Glutamatergic neuron (in vitro differentiated cells): ENCODE results near the gene DQX1. TPM values are rescaled to one million over a fixed set of nuclear protein-coding genes. Genes with fewer than 3 reads are reported as not detected.
A peak's percentile ranks its signal among the peaks of the same experiment; 100 is the strongest.

Experiments
- DNase-seq: peaks from one replicate; pipeline ENCODE4 v3.0.0; 2022
- H3K27ac Mint-ChIP-seq: one replicate; pipeline ENCODE4 v1.8.0; 2020; ENCODE audit warnings: mild to moderate bottlenecking, mixed read lengths, inconsistent platforms; ENCODE audit not compliant: unreplicated experiment
- H3K27me3 Mint-ChIP-seq: one replicate; pipeline ENCODE4 v1.8.0; 2020; ENCODE audit warnings: mild to moderate bottlenecking, moderate library complexity, mixed read lengths, inconsistent platforms; ENCODE audit not compliant: unreplicated experiment
- H3K36me3 Mint-ChIP-seq: one replicate; pipeline ENCODE4 v1.8.0; 2020; ENCODE audit warnings: mild to moderate bottlenecking, mixed read lengths, inconsistent platforms; ENCODE audit not compliant: unreplicated experiment
- H3K4me1 Mint-ChIP-seq: one replicate; pipeline ENCODE4 v1.8.0; 2020; ENCODE audit warnings: mild to moderate bottlenecking, low read depth, mixed read lengths, inconsistent platforms; ENCODE audit not compliant: unreplicated experiment
- H3K4me3 Mint-ChIP-seq: one replicate; pipeline ENCODE4 v1.8.0; 2020; ENCODE audit warnings: mild to moderate bottlenecking, mixed read lengths, inconsistent platforms; ENCODE audit not compliant: unreplicated experiment
- H3K9me3 Mint-ChIP-seq: one replicate; pipeline ENCODE4 v1.8.0; 2020; ENCODE audit warnings: mild to moderate bottlenecking, moderate library complexity, mixed read lengths, inconsistent platforms; ENCODE audit not compliant: unreplicated experiment
- total RNA-seq: library from RNA; stranded (reverse); fragmentation: NEBNext Ultra II Directional; extraction: Animal tissue kit (Norgen Biotek cat#: 25700); gene quantifications from one replicate; pipeline ENCODE4 v1.2.1, GENCODE V29; 2021; ENCODE audit not compliant: unreplicated experiment
- TF ChIP-seq, protein P1 (sequence below): fragments of 200-600 bp; sonication (generic); IDR thresholded peaks from one replicate; pipeline ENCODE4 v1.5.0; 2021; ENCODE audit not compliant: partially characterized antibody, unreplicated experiment

DQX1 gene
- total RNA-seq, 1 donor from 2014 or later, result 0.91 TPM

DNA sequence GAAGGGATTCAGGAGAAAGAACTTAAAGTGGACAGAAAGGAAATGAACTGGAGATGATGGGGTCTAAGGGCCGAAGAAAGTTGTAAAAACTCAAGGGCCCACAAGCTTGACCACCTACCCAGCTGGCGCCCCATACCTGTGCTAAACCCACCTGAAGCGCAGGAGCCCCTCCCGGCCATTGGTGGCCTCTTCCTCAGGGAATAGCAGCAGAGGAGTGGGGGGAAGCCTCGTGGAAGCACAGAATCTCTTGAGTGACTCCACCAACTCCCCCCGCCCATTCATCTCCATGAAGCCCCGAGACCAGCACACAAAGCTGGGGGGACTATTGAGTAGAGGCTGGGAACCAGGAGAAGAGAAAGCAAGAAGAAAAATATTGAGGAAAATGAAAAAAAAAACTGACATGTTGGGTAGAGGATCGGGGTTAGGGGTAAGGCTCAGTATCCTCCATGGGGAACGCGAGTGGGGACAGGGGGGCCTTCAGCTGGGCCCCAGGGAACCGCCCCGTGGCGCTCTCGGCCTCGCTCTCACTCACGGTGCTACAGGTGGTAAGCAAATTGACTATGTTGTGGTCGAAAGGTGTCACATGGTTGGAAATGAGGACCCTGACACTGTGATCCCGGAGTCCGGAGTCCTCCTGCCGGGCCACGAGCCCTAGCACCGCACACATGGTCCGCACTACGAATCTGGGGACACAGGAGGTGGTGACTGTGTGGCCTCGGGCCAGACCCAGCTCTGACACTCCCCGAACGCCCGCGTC is 2.7 kb upstream of the DQX1 start:
- DNase-seq, result no peak

DNA sequence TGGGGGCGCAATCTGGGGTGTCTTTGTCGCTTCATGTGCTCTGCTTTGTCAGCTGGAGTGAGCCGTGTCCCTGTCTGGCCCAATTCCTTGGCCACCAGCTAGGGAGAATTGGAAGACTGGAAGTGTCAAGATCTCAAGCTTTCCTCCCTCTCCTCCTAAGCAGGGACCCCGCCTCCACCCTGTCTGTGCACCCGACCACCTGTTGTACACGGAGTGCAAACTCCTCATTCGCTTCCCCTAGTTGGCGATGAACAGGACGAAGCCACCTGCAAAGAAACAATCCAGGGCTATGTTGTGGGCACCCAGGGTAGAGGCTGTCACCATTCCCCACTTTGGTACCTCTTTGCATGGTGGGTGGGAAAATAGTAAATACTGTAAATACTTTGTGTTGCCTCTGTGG is 1.7 kb upstream of the DQX1 start:
- Mint-ChIP-seq H3K27me3 (peaks cover 11% of the 10 kb centered on the region), H3K4me3 (peak overlapping the region; percentile 96), H3K9me3 (peaks cover 20% of the 10 kb centered on the region), H3K36me3 (peaks cover 9% of the 10 kb centered on the region), H3K4me1 (peaks cover 19% of the 10 kb centered on the region), H3K27ac (no peak overlapping the region)
- no peak for DNase-seq
- TF ChIP-seq, protein P1, sequence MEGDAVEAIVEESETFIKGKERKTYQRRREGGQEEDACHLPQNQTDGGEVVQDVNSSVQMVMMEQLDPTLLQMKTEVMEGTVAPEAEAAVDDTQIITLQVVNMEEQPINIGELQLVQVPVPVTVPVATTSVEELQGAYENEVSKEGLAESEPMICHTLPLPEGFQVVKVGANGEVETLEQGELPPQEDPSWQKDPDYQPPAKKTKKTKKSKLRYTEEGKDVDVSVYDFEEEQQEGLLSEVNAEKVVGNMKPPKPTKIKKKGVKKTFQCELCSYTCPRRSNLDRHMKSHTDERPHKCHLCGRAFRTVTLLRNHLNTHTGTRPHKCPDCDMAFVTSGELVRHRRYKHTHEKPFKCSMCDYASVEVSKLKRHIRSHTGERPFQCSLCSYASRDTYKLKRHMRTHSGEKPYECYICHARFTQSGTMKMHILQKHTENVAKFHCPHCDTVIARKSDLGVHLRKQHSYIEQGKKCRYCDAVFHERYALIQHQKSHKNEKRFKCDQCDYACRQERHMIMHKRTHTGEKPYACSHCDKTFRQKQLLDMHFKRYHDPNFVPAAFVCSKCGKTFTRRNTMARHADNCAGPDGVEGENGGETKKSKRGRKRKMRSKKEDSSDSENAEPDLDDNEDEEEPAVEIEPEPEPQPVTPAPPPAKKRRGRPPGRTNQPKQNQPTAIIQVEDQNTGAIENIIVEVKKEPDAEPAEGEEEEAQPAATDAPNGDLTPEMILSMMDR, result no peak

More for the DNA sequence above, 2.7 kb upstream of the DQX1 start:
- peaks cover 21% of the 10 kb centered on the region for H3K9me3 Mint-ChIP-seq
- H3K27me3 Mint-ChIP-seq, result peaks cover 9% of the 10 kb centered on the region
- H3K4me3 Mint-ChIP-seq, result peak overlapping the region; percentile 96
- TF ChIP-seq, protein P1, result no peak
- peaks cover 9% of the 10 kb centered on the region for H3K36me3 Mint-ChIP-seq
- peak overlapping the region; percentile 96 for H3K27ac Mint-ChIP-seq
- peaks cover 20% of the 10 kb centered on the region for H3K4me1 Mint-ChIP-seq

DNA sequence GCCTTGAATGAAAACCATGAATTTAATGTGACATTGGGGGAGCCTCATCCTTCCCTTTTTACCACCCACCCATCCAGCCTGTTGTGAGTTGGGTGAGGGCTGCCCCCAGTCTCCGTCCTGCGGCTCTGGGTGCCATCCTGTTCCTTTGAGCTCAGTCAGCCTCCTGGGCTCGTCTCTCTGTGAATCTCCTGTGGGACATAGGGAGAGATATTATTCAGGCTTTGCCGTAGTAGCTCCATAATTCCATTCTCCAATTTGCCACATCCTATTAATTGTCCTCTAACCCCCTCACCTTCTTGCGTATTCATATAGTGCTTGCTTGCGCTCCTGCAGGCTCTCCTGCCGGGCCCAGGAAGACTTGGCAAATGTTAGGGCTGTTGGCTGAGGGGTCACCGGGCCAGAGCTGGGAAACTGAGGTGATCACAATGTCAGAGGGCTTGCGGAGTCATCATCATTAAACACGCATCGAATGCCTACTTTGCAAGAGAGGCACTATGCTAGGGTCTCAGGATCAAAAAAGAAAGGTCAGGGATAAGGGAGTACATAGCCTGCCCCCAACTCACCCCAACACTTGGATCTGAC is 709 bp upstream of the DQX1 start:
- Mint-ChIP-seq H3K4me3 (no peak overlapping the region), H3K4me1 (peaks cover 9% of the 10 kb centered on the region), H3K36me3 (peaks cover 9% of the 10 kb centered on the region), H3K27ac (no peak overlapping the region), H3K27me3 (peaks cover 19% of the 10 kb centered on the region), H3K9me3 (peaks cover 18% of the 10 kb centered on the region)
- TF ChIP-seq, protein P1, result no peak
- no peak for DNase-seq

DNA sequence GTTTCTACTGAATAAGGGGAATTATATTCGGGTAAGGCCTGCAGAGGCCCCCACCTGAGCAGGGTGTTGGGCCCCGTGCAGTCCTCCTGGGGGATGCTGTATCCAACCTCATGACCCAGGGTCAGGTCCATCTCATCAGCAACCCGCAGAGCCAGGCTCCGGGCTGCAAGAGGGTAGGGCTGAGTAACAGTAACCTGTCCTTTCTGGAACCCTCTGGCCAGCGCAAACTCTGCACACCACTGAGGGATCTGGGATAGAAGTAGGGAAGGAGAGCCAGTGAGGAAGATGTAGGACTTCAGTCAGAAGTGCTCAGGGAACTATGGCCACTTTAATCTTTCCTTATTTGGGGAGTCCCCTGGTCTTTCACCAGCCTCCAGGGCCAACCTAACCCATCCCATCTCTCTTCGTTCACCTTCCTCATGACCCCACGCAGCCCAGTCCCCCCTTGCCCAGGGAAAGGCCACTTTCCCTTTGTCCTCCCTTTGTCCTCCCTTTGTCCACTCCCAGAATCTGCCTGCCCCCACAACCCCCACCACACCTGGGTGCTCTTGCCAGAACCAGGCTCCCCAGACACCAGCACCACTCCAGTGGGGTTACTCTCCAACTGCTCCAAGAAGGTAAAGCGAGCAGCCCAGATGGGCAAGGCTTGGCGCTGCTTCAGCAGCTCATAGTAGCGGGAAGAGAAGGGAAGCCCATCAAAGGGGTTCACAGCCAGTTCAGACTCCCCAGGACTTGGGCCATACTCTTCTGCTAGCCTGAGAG is 895 bp downstream of the DQX1 start:
- H3K9me3 Mint-ChIP-seq, result peaks cover 15% of the 10 kb centered on the region
- no peaks in the 10 kb centered on the region for H3K4me1 Mint-ChIP-seq
- TF ChIP-seq, protein P1, result no peak
- H3K27ac Mint-ChIP-seq, result no peak overlapping the region
- no peak overlapping the region for H3K4me3 Mint-ChIP-seq
- peaks cover 27% of the 10 kb centered on the region for H3K27me3 Mint-ChIP-seq
- no peak for DNase-seq
- peaks cover 9% of the 10 kb centered on the region for H3K36me3 Mint-ChIP-seq
